Stimulated activated CD4-positive, alpha-beta T cell treated with anti-CD3 and anti-CD28 coated beads, Interleukin-4, amount 100 ng/mL, for 4 hours (primary cell): ENCODE measurements around the gene ARHGAP15.

ENCODE experiments used
- DNase-seq, 2 experiments: peaks; one replicate each; pipeline ENCODE4 v3.0.0-alpha.2; 2020

ARHGAP15 gene

GRCh38 chr2:143702931-143703330 lies 573.7 kb downstream of the ARHGAP15 start:
- DNase-seq: no peak

GRCh38 chr2:143704451-143705106 lies 575.4 kb downstream of the ARHGAP15 start:
- no peak for DNase-seq

- no peak for DNase-seq
These were observed 576.0 kb downstream of the ARHGAP15 start for GRCh38 chr2:143705108-143705707.

- no peak for DNase-seq
These were observed 577.1 kb downstream of the ARHGAP15 start for GRCh38 chr2:143706354-143706753.

GRCh38 chr2:143708682-143709081 lies 579.5 kb downstream of the ARHGAP15 start:
- DNase-seq: no peak

- DNase-seq: no peak
These were observed 581.0 kb downstream of the ARHGAP15 start for GRCh38 chr2:143710196-143710595.

GRCh38 chr2:143710879-143711278 lies 581.7 kb downstream of the ARHGAP15 start:
- no peak for DNase-seq

GRCh38 chr2:143716522-143716921 lies 587.3 kb downstream of the ARHGAP15 start:
- no peak for DNase-seq

- no peak for DNase-seq
These were observed 587.8 kb downstream of the ARHGAP15 start for GRCh38 chr2:143717053-143717452.

- DNase-seq: no peak
These were observed 588.4 kb downstream of the ARHGAP15 start for GRCh38 chr2:143717536-143718168.

GRCh38 chr2:143718745-143719144 lies 589.5 kb downstream of the ARHGAP15 start:
- DNase-seq: no peak

- no peak for DNase-seq
These were observed 590.2 kb downstream of the ARHGAP15 start for GRCh38 chr2:143719406-143719805.

- DNase-seq: no peak
These were observed 591.0 kb downstream of the ARHGAP15 start for GRCh38 chr2:143720095-143720664.

GRCh38 chr2:143725400-143725799 lies 596.2 kb downstream of the ARHGAP15 start:
- DNase-seq: no peak

GRCh38 chr2:143726151-143726845 lies 597.1 kb downstream of the ARHGAP15 start:
- DNase-seq: no peak

GRCh38 chr2:143728498-143728897 lies 599.3 kb downstream of the ARHGAP15 start:
- no peak for DNase-seq

GRCh38 chr2:143729296-143729814 lies 600.1 kb downstream of the ARHGAP15 start:
- DNase-seq: no peak

- no peak for DNase-seq
These were observed 601.1 kb downstream of the ARHGAP15 start for GRCh38 chr2:143730155-143730952.

GRCh38 chr2:143730953-143731260 lies 601.7 kb downstream of the ARHGAP15 start:
- no peak for DNase-seq

- no peak for DNase-seq
These were observed 602.9 kb downstream of the ARHGAP15 start for GRCh38 chr2:143732076-143732475.

GRCh38 chr2:143732871-143733270 lies 603.7 kb downstream of the ARHGAP15 start:
- no peak for DNase-seq

GRCh38 chr2:143734507-143734906 lies 605.3 kb downstream of the ARHGAP15 start:
- DNase-seq: no peak
